Neuronal stem cell (in vitro differentiated cells): ENCODE data around the gene SCLT1.

Experiments used
- DNase-seq: peaks from one replicate; pipeline ENCODE4 v3.0.0-alpha.2; 2013; ENCODE audit warnings: low spot score
- H2AFZ ChIP-seq: one replicate; pipeline ENCODE4 v1.6.1; 2013; ENCODE audit warnings: mild to moderate bottlenecking, low read length, inconsistent platforms
- H2AK5ac ChIP-seq: 2 replicates; pipeline ENCODE4 v1.6.1; 2013; ENCODE audit warnings: low read depth, mild to moderate bottlenecking, inconsistent platforms, low read length, moderate library complexity, mixed read lengths
- H2BK120ac ChIP-seq: 2 replicates; pipeline ENCODE4 v1.6.1; 2013; ENCODE audit warnings: low read depth, mild to moderate bottlenecking, inconsistent platforms, low read length, moderate library complexity, mixed read lengths
- H2BK12ac ChIP-seq: one replicate; pipeline ENCODE4 v1.6.1; 2013; ENCODE audit warnings: low read length, inconsistent platforms
- H2BK15ac ChIP-seq: 2 replicates; pipeline ENCODE4 v1.6.1; 2013; ENCODE audit warnings: mild to moderate bottlenecking, low read length, inconsistent platforms, mixed read lengths
- H2BK5ac ChIP-seq: one replicate; pipeline ENCODE4 v1.6.1; 2013; ENCODE audit warnings: inconsistent platforms, mild to moderate bottlenecking, low read length, moderate library complexity
- H3K14ac ChIP-seq: one replicate; pipeline ENCODE4 v1.6.1; 2013; ENCODE audit warnings: low read length, inconsistent platforms
- H3K18ac ChIP-seq: 2 replicates; pipeline ENCODE4 v1.6.1; 2013; ENCODE audit warnings: low read length, inconsistent platforms
- H3K23ac ChIP-seq: 2 replicates; pipeline ENCODE4 v1.6.1; 2013; ENCODE audit warnings: low read depth, mild to moderate bottlenecking, mixed read lengths, low read length, inconsistent platforms; ENCODE audit not compliant: poor library complexity
- H3K27ac ChIP-seq: replicated peaks from 3 replicates; pipeline ENCODE4 v1.5.1; 2013; ENCODE audit warnings: low read length, inconsistent platforms
- H3K27me3 ChIP-seq, 3 experiments: 2 replicates each; pipeline ENCODE4 v1.6.1; 2013; ENCODE audit warnings: low read length in 3 of 3, mild to moderate bottlenecking in 2 of 3, inconsistent platforms in 1 of 3, low read depth in 1 of 3, mixed read lengths in 1 of 3, moderate library complexity in 1 of 3; ENCODE audit not compliant: control insufficient read depth in 3 of 3, insufficient read depth in 3 of 3
- H3K36me3 ChIP-seq, 2 donors: replicated peaks in 1 of 2; 2 replicates each; pipeline ENCODE4 v1.6.1; 2013; ENCODE audit warnings: low read length in 2 of 2; ENCODE audit not compliant: control insufficient read depth in 2 of 2, insufficient read depth in 2 of 2
- H3K4ac ChIP-seq: 2 replicates; pipeline ENCODE4 v1.6.1; 2013; ENCODE audit warnings: inconsistent platforms, mild to moderate bottlenecking, low read length, moderate library complexity
- H3K4me1 ChIP-seq, 2 donors: 1 replicate in 1 of 2; 2 replicates in 1 of 2; pipeline ENCODE4 v1.6.1; 2013; ENCODE audit warnings: low read length in 2 of 2, low read depth in 1 of 2; ENCODE audit not compliant: control insufficient read depth in 2 of 2, insufficient read depth in 1 of 2
- H3K4me2 ChIP-seq: one replicate; pipeline ENCODE4 v1.6.1; 2013; ENCODE audit warnings: mild to moderate bottlenecking, low read length, inconsistent platforms; ENCODE audit not compliant: insufficient read depth, poor library complexity, severe bottlenecking
- H3K4me3 ChIP-seq, 2 donors: 2 replicates each; pipeline ENCODE4 v1.5.1; 2013; ENCODE audit warnings: low read length in 2 of 2, mild to moderate bottlenecking in 2 of 2, inconsistent platforms in 1 of 2, moderate library complexity in 1 of 2
- H3K79me1 ChIP-seq: one replicate; pipeline ENCODE4 v1.6.1; 2013; ENCODE audit warnings: low read depth, mild to moderate bottlenecking, inconsistent platforms, low read length, moderate library complexity
- H3K9ac ChIP-seq: one replicate; pipeline ENCODE4 v1.6.1; 2013; ENCODE audit warnings: mild to moderate bottlenecking, low read depth, low read length, inconsistent platforms; ENCODE audit not compliant: poor library complexity
- H3K9me3 ChIP-seq, 2 donors: replicated peaks in 1 of 2; 2 replicates each; pipeline versions ENCODE3 to v1.6.1; 2013; ENCODE audit warnings: low read length in 2 of 2, mild to moderate bottlenecking in 2 of 2, inconsistent platforms in 1 of 2, low read depth in 1 of 2, mixed read lengths in 1 of 2, moderate library complexity in 1 of 2; ENCODE audit not compliant: control insufficient read depth in 2 of 2, insufficient read depth in 1 of 2
- H4K8ac ChIP-seq: one replicate; pipeline ENCODE4 v1.6.1; 2013; ENCODE audit warnings: low read depth, mild to moderate bottlenecking, inconsistent platforms, low read length, moderate library complexity
- H4K91ac ChIP-seq: one replicate; pipeline ENCODE4 v1.6.1; 2013; ENCODE audit warnings: low read length, low read depth, mild to moderate bottlenecking, inconsistent platforms; ENCODE audit not compliant: poor library complexity
- WGBS, 2 donors: extraction: QIAGEN DNeasy Blood & Tissue Kit; methylation state at CpG; one replicate each; pipeline ENCODE4 v1.1.7; 2013; ENCODE audit warnings: missing lambda C conversion rate in 2 of 2, mixed read lengths in 1 of 2; ENCODE audit not compliant: insufficient read length in 2 of 2, insufficient replicate concordance in 1 of 2; ENCODE audit errors: extremely low coverage in 2 of 2; 5-methylcytosine and 5-hydroxymethylcytosine counted together

Gene SCLT1

DNA sequence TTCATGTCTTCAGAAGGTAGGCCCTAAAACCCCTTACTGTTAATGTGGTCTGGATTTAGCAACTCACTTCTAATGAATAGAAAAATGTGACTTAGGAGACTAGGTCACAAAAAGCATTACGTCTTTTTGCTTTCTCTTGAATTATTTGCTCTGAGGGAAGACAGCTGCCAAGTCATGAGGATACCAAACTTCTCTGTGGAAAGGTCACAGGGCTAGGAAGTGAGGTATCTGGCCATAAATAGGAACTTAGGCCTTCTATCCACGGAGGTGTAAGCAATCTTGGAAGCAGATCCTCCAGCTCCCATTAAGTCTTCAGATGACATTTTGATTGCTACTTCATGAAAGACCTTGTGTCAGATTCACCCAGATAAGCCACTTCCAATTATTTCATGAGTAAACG is 163.3 kb downstream of the SCLT1 start:
- H3K4me3 ChIP-seq = no peak overlapping the region
- no peak overlapping the region for H2AK5ac ChIP-seq

DNA sequence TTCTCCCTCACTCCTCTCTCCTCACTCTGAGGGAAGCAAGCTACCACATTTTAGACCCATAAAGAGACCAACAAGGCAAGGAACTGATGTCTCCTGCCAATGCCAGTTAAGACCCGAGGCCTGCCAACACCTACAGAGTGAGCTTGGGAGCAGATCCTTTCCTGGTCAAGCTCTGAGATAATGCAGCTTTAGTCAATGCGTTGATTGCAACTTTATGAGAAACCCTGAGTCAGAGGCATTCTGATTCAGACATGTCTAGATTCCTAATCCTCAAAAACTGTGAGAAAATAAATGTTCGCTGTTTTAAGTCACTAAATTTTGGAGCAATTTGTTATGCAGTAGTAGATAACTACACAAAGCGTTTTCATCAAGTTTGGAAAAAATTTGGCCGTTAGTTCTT is 168.4 kb downstream of the SCLT1 start:
- Histone ChIP-seq H3K27me3 (no peaks in the 10 kb centered on the region), H2AFZ (no peak overlapping the region), H2BK5ac (no peak overlapping the region), H2BK12ac (no peak overlapping the region), H3K23ac (no peak overlapping the region), H3K27ac (no peak overlapping the region), H3K9ac (no peak overlapping the region), H3K9me3 (peaks cover 0 to 11% of the 10 kb centered on the region in 2 donors), H3K18ac (no peak overlapping the region), H3K4me1 (no peaks in the 10 kb centered on the region), H2AK5ac (no peak overlapping the region), H3K36me3 (peaks cover 0 to 6% of the 10 kb centered on the region in 2 donors), H2BK15ac (no peak overlapping the region), H3K14ac (no peak overlapping the region), H4K91ac (no peak overlapping the region), H3K4me3 (no peak overlapping the region), H2BK120ac (no peak overlapping the region), H4K8ac (no peak overlapping the region), H3K4me2 (no peak overlapping the region), H3K4ac (no peak overlapping the region), H3K79me1 (no peaks in the 10 kb centered on the region)
- DNase-seq = no peak
- no CpG with 5 or more reads among the region's 5 CpGs for WGBS, 2 donors

More for the DNA sequence above, 163.3 kb downstream of the SCLT1 start:
- H2BK12ac ChIP-seq = no peak overlapping the region
- no peak overlapping the region for H2BK15ac ChIP-seq
- no peaks in the 10 kb centered on the region for H3K4me1 ChIP-seq
- no peak for DNase-seq
- H2AFZ ChIP-seq = no peak overlapping the region
- no peak overlapping the region for H4K91ac ChIP-seq
- H3K23ac ChIP-seq = no peak overlapping the region
- H3K18ac ChIP-seq = no peak overlapping the region
- no peak overlapping the region for H3K9ac ChIP-seq
- H3K4me2 ChIP-seq = no peak overlapping the region
- H4K8ac ChIP-seq = no peak overlapping the region
- WGBS, 2 donors = no CpG with 5 or more reads among the region's 3 CpGs
- no peak overlapping the region for H3K27ac ChIP-seq
- H3K14ac ChIP-seq = no peak overlapping the region
- peaks cover 0 to 6% of the 10 kb centered on the region in 2 donors for H3K9me3 ChIP-seq
- no peaks in the 10 kb centered on the region for H3K79me1 ChIP-seq
- H3K4ac ChIP-seq = no peak overlapping the region
- peaks cover 0 to 8% of the 10 kb centered on the region in 2 donors for H3K36me3 ChIP-seq
- H2BK120ac ChIP-seq = no peak overlapping the region
- H3K27me3 ChIP-seq = no peaks in the 10 kb centered on the region
- H2BK5ac ChIP-seq = no peak overlapping the region

DNA sequence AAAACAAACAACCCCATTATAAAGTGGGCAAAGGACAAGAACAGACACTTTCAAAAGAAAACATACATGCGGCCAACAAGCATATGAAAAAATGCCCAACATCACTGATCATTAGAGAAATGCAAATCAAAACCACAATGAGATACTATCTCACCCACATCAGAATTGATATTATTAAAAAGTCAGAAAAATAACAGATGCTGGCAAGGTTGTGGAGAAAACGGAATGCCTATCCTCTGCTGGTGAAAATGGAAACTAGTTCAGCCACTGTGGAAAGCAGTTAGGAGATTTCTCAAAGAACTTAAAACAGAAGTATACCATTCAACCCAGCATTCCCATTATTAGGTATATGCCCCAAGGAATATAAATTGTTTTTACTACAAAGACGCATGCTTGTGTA is 171.4 kb downstream of the SCLT1 start:
- Histone ChIP-seq H2BK12ac (no peak overlapping the region), H2BK120ac (no peak overlapping the region), H3K4me3 (no peak overlapping the region), H3K79me1 (no peaks in the 10 kb centered on the region), H3K27ac (no peak overlapping the region), H3K4ac (no peak overlapping the region), H3K23ac (no peak overlapping the region), H2BK5ac (no peak overlapping the region), H3K9ac (no peak overlapping the region), H3K36me3 (peaks cover 0 to 5% of the 10 kb centered on the region in 2 donors), H3K9me3 (peaks cover 0 to 11% of the 10 kb centered on the region in 2 donors), H4K91ac (no peak overlapping the region), H3K4me2 (no peak overlapping the region), H3K14ac (no peak overlapping the region), H2AK5ac (no peak overlapping the region), H2AFZ (no peak overlapping the region), H4K8ac (no peak overlapping the region), H3K18ac (no peak overlapping the region), H3K27me3 (no peaks in the 10 kb centered on the region), H3K4me1 (no peaks in the 10 kb centered on the region), H2BK15ac (no peak overlapping the region)
- WGBS, 2 donors = no CpG with 5 or more reads among the region's 3 CpGs
- no peak for DNase-seq

DNA sequence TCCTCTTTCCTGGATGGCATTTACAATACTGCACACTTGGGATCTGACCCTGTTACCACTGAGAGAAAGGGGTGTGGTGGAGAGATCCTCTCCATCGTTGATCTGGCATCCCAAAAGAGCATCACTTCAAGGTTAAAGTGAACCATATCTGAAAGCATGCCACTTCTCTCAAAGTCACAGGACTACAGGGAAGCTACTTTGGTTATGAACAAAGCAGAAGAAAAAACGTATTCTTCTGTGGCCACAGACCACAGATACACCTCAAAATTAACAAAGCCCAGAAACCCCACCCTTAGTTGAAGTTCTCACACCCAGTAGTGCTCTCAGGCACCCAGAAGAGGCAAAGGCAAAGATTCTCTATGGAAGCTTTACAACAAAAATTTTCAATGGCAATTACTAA is 175.6 kb downstream of the SCLT1 start:
- no peak for DNase-seq
- H3K79me1 ChIP-seq = no peaks in the 10 kb centered on the region
- H3K9ac ChIP-seq = no peak overlapping the region
- H2BK5ac ChIP-seq = no peak overlapping the region
- no peaks in the 10 kb centered on the region for H3K27me3 ChIP-seq
- no peak overlapping the region for H3K4me3 ChIP-seq
- no peak overlapping the region for H3K27ac ChIP-seq
- no peak overlapping the region for H4K8ac ChIP-seq
- no peak overlapping the region for H2AK5ac ChIP-seq
- no peak overlapping the region for H3K14ac ChIP-seq
- H3K9me3 ChIP-seq = peaks cover 0 to 4% of the 10 kb centered on the region in 2 donors
- H3K4me2 ChIP-seq = no peak overlapping the region
- no peaks in the 10 kb centered on the region for H3K36me3 ChIP-seq
- H3K23ac ChIP-seq = no peak overlapping the region
- H2BK12ac ChIP-seq = no peak overlapping the region
- WGBS, 2 donors = no CpG with 5 or more reads among the region's 2 CpGs
- H2AFZ ChIP-seq = no peak overlapping the region
- H2BK15ac ChIP-seq = no peak overlapping the region
- no peak overlapping the region for H3K4ac ChIP-seq
- H4K91ac ChIP-seq = no peak overlapping the region
- H3K4me1 ChIP-seq = peaks cover 0 to 3% of the 10 kb centered on the region in 2 donors
- no peak overlapping the region for H2BK120ac ChIP-seq
- H3K18ac ChIP-seq = no peak overlapping the region
